Measurements from ENCODE around the gene AZGP1.

- TF ChIP-seq ZNF384 (IDR thresholded peaks at IDR 0.05) (no peak), HDGF (IDR thresholded peaks at IDR 0.05; ENCODE audit: borderline replicate concordance) (no peak), FOXM1 (IDR thresholded peaks at IDR 0.05; ENCODE audit: borderline replicate concordance) (no peak), FOXA1 (IDR thresholded peaks at IDR 0.05) (no peak), SP1 (IDR thresholded peaks at IDR 0.05) (no peak), CTBP1 (IDR thresholded peaks at IDR 0.05; ENCODE audit: borderline replicate concordance) (no peak), FOXK2 (IDR thresholded peaks at IDR 0.05) (no peak), TARDBP (IDR thresholded peaks at IDR 0.05) (no peak), ARNT (IDR thresholded peaks at IDR 0.05) (no peak), NFRKB (IDR thresholded peaks at IDR 0.05) (no peak), ELF4 (IDR thresholded peaks at IDR 0.05) (no peak)
Measured at GRCh38 chr7:100000239-100000638, 24.4 kb upstream of the AZGP1 start.
